Vagina (tissue), 2 donors: Measurements from ENCODE around the gene CCDC68.

Experiments
- POLR2A ChIP-seq, 2 donors: fragments of 450-650 bp; IDR thresholded peaks; one replicate each; pipeline ENCODE4 v1.6.1; 2017; ENCODE audit warnings: antibody characterized with exemption in 2 of 2, mild to moderate bottlenecking in 2 of 2, moderate library complexity in 2 of 2
- POLR2AphosphoS5 ChIP-seq, 2 donors: sonication (generic); formaldehyde crosslinking; IDR thresholded peaks; one replicate each; pipeline ENCODE4 v1.9.0; 2017; ENCODE audit warnings: antibody characterized with exemption in 2 of 2, mild to moderate bottlenecking in 2 of 2, low read depth in 1 of 2; ENCODE audit not compliant: insufficient read depth in 1 of 2

DNA sequence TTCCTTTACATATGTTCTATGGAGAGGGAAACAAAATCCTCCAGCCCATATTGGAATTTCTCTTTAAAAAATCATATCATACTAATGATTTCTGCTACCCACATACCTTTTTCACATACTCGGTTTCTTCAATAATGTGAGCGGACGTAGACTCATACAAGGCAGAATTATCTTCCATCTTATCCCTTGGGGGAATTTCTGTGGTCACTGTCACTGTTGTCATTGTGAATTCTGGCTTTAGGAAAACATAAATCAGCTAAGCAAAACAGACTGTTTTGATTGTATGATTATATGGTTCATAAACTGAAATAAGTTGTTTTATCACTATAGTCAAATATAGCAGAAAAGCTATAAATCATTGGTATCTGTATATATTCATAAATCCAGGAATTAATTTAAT is 16.7 kb downstream of the CCDC68 start:
- TF ChIP-seq POLR2AphosphoS5 (IDR thresholded peaks at IDR 0.05; ENCODE audit: insufficient read depth in 1 of 2, low read depth in 1 of 2) (no peak), POLR2A (IDR thresholded peaks at IDR 0.05) (no peak)
